Common myeloid progenitor, CD34-positive (primary cell): ENCODE data around the gene UCN2.
"Not testable (repeated sequence)": the region's sequence is repeated elsewhere in the genome, so short reads cannot be mapped to it uniquely, and the experiment has no call there.

Experiments used
- CTCF ChIA-PET: fragments of 350-600 bp; sonication (Branson Sonifier 250); formaldehyde crosslinking; loops from one replicate; lab custom pipeline; 2021; ENCODE audit warnings: antibody characterized with exemption; lab: Charles Lee
- POLR2A ChIA-PET: fragments of 350-600 bp; sonication (Branson Sonifier 250); formaldehyde crosslinking; loops from one replicate; lab custom pipeline; 2021; ENCODE audit warnings: antibody characterized with exemption; lab: Charles Lee
- DNase-seq, 3 donors: peaks; one replicate each; pipeline versions ENCODE4 v3.0.0 to v3.0.0-alpha.2; 2013
- H3K27ac ChIP-seq, 2 experiments: 1 replicate in 1 of 2; 2 replicates in 1 of 2; pipeline ENCODE4 v1.7.0; 2013; ENCODE audit warnings: inconsistent platforms in 2 of 2, low read length in 2 of 2, mild to moderate bottlenecking in 2 of 2, low read depth in 1 of 2, moderate library complexity in 1 of 2; ENCODE audit not compliant: severe bottlenecking in 2 of 2, insufficient read depth in 1 of 2, poor library complexity in 1 of 2
- H3K27me3 ChIP-seq, 5 experiments: replicated peaks in 2 of 5; 1 replicate in 3 of 5; 2 replicates in 2 of 5; pipeline versions ENCODE4 v1.6.1 to v1.7.0; 2013; ENCODE audit warnings: low read length in 4 of 5, mild to moderate bottlenecking in 2 of 5, moderate library complexity in 2 of 5, inconsistent platforms in 1 of 5; ENCODE audit not compliant: insufficient read depth in 5 of 5, control insufficient read depth in 4 of 5
- H3K36me3 ChIP-seq, 4 experiments: 1 replicate in 2 of 4; 2 replicates in 2 of 4; pipeline versions ENCODE4 v1.6.1 to v1.7.0; 2013; ENCODE audit warnings: low read length in 3 of 4, control low read depth in 1 of 4, mild to moderate bottlenecking in 1 of 4; ENCODE audit not compliant: control insufficient read depth in 4 of 4, insufficient read depth in 4 of 4
- H3K4me1 ChIP-seq, 4 experiments: 1 replicate in 3 of 4; 2 replicates in 1 of 4; pipeline versions ENCODE4 v1.6.1 to v1.7.1; 2013; ENCODE audit warnings: low read length in 3 of 4, mild to moderate bottlenecking in 3 of 4, control low read depth in 1 of 4, inconsistent platforms in 1 of 4, moderate library complexity in 1 of 4; ENCODE audit not compliant: control insufficient read depth in 4 of 4, insufficient read depth in 4 of 4; ENCODE audit errors: control extremely low read depth in 1 of 4
- H3K4me3 ChIP-seq, 7 experiments: 1 replicate in 4 of 7; 2 replicates in 3 of 7; pipeline versions ENCODE4 v1.5.1 to v1.7.0; 2013; ENCODE audit warnings: mild to moderate bottlenecking in 7 of 7, low read length in 6 of 7, moderate library complexity in 6 of 7, inconsistent platforms in 2 of 7, low read depth in 2 of 7, control low read depth in 1 of 7; ENCODE audit not compliant: insufficient read depth in 4 of 7, control insufficient read depth in 1 of 7; ENCODE audit errors: extremely low read depth in 1 of 7
- H3K9me3 ChIP-seq, 5 experiments: 1 replicate in 4 of 5; 2 replicates in 1 of 5; pipeline versions ENCODE4 v1.6.1 to v1.7.1; 2013; ENCODE audit warnings: low read length in 4 of 5, mild to moderate bottlenecking in 2 of 5, inconsistent platforms in 1 of 5, low read depth in 1 of 5, moderate library complexity in 1 of 5; ENCODE audit not compliant: control insufficient read depth in 4 of 5, insufficient read depth in 2 of 5; ENCODE audit errors: control extremely low read depth in 1 of 5
- WGBS: methylation state at CpG from one replicate; pipeline ENCODE4 v1.1.5; 2013; ENCODE audit not compliant: insufficient coverage; 5-methylcytosine and 5-hydroxymethylcytosine counted together

Gene UCN2

DNA sequence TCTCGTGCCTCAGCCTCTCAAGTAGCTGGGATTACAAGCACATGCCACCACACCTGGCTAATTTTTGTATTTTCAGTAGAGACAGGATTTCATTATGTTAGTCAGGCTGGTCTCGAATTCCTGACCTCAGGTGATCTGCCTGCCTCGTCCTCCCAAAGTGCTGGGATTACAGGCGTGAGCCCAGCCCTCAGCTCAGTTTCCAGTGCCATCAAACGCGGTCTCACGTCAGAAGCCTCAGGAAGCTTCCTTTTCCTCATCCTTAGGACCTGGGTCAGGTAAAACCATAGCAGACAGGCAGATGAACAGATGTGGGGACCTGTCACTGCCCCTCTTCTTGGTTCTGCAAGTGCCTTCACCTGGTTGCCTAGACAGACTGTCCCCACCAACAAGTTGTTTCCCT, 11.9 kb downstream of the UCN2 start:
- H3K4me3 ChIP-seq, DNase-seq, H3K27me3 ChIP-seq, POLR2A ChIA-PET, H3K9me3 ChIP-seq, H3K27ac ChIP-seq: not testable (repeated sequence)
- CTCF ChIA-PET: interaction anchor here (1.6 to 7.7 kb wide), 3 partner anchors 12 to 151 kb away, joined by 3 to 48 read pairs (median 5); no protein-coding TSS in a partner anchor
- peaks cover 0 to 10% (median 3%) of the 10 kb centered on the region in 4 experiments for H3K36me3 ChIP-seq
- peaks cover 0 to 41% (median 26%) of the 10 kb centered on the region in 4 experiments for H3K4me1 ChIP-seq
- WGBS: 96% methylated on average over 6 of the region's 7 CpGs

DNA sequence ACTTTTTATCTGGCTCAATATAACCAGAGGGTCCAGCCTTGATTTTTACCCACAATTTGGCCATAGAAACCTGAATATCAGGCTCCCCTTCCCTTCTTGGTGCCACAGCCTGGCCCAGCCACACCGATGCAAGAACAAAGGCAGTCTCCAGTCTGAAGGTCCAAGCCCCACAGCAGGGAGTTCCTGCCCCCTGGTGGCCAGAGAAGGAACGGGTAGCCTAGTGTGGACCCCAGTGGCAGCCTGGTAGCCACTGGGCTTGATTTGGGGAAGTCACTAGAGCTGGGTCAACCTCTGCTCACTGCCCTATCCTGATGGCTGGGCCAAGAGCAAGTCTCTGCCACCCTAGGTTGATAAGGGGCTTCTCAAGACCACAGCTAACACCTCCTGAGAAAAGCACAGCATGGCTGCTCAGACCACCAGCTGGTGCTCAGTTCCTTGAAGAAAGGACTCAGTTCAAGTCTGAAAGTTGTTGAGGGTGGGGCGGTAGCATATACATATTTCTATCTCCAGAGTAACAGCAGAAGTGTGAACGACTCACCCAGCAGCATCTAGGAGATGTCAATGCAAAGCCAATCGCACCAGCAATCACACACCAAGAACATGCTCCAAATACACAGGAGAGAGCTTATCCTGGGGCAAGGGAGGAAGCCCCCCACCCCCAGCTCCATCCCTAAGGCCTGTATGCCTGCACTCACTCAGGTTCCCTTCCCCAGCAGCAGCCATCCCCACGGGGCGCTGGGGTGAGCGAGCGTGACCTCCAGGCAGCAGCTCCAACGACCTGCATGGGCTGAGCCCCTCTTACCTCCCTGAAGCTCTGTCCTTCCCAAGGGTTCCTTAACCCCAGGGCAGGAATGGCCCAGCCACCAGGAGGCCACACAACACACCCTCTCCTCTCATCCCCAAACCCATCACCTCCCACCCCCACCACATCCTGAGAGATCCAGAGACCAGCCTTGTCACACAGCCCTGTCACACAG, 14.6 kb downstream of the UCN2 start:
- WGBS: 80% methylated on average over 5 of the region's 10 CpGs

DNA sequence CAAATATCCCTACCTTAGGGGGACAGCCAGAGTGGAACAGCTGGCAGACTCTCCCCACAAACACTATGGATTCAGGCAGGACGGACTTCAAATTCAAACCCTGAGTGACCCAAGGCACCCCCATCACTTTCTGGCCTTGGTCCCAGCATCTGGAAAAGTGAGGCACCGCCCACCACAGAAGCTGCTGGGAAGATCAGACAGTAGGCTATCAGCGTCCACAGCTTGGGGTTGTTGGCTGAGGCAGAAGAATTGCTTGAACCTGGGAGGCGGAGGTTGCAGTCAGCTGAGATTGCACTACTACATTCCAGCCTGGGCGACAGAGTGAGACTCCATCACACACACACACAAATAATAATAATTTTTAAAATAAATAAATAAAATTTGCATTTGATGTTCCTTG, 15.5 kb downstream of the UCN2 start:
- no peak for DNase-seq
- Histone ChIP-seq H3K27ac (no peak overlapping the region), H3K9me3 (no peaks in the 10 kb centered on the region), H3K4me1 (peaks cover 0 to 24% (median 17%) of the 10 kb centered on the region in 4 experiments), H3K27me3 (no peaks in the 10 kb centered on the region), H3K4me3 (no peak overlapping the region), H3K36me3 (peaks cover 0 to 22% (median 4%) of the 10 kb centered on the region in 4 experiments)
- 100% methylated on average over 1 of the region's 5 CpGs for WGBS
- POLR2A ChIA-PET: no interaction called here
- CTCF ChIA-PET: interaction anchor here (0.7 to 7.7 kb wide), 12 partner anchors 8 to 271 kb away, joined by 3 to 48 read pairs (median 5); partner anchors contain the start of genes PFKFB4 and UCN2

More for the DNA sequence above, 14.6 kb downstream of the UCN2 start:
- Histone ChIP-seq H3K4me3 (no peak overlapping the region), H3K36me3 (peaks cover 0 to 19% (median 4%) of the 10 kb centered on the region in 4 experiments), H3K27ac (no peak overlapping the region), H3K9me3 (no peaks in the 10 kb centered on the region), H3K4me1 (peaks cover 0 to 24% (median 18%) of the 10 kb centered on the region in 4 experiments), H3K27me3 (no peaks in the 10 kb centered on the region)
- peak; percentile 73 to 87 (median 82) for DNase-seq
- CTCF ChIA-PET: interaction anchor here (0.7 to 7.7 kb wide), 23 partner anchors 9 to 278 kb away, joined by 3 to 48 read pairs (median 5); partner anchors contain the start of genes CCDC51, PFKFB4, TMA7 and UCN2
- POLR2A ChIA-PET: no interaction called here

DNA sequence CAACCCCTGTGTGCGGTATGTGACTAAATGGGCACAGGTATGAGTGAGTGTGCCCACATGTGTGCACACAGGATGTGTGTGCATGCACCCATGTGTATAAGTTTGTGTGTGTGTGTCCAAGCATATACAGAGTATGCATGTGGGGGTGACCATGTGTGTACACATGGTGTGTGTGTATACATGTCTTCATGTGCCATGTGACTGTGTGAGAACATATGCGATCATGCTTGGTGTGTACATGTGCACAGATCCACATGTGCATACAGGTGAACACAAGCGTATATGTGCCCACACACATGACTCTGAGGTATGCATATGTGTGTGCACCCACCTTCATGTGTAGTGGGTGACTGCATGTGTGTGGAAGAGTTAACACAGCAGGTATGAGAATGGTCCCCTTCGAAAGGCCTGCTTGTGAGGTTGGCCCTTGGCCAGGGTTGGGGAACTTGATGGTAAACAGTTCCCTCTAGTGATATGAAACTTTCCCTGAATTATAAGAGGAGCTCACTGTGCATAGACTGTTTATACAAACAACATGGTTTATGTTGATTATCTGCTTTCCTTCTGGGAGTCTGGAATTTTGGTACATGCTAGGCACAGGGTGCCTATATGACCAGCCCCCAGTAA, 17.3 kb downstream of the UCN2 start:
- DNase-seq: no peak
- ChIA-PET POLR2A (no interaction called here), CTCF (no interaction called here)
- Histone ChIP-seq H3K27ac (no peak overlapping the region), H3K27me3 (no peaks in the 10 kb centered on the region), H3K4me1 (peaks cover 0 to 23% (median 9%) of the 10 kb centered on the region in 4 experiments), H3K9me3 (no peaks in the 10 kb centered on the region), H3K4me3 (no peak overlapping the region), H3K36me3 (peaks cover 0 to 22% (median 4%) of the 10 kb centered on the region in 4 experiments)
- 96% methylated on average over 4 of the region's 4 CpGs for WGBS

DNA sequence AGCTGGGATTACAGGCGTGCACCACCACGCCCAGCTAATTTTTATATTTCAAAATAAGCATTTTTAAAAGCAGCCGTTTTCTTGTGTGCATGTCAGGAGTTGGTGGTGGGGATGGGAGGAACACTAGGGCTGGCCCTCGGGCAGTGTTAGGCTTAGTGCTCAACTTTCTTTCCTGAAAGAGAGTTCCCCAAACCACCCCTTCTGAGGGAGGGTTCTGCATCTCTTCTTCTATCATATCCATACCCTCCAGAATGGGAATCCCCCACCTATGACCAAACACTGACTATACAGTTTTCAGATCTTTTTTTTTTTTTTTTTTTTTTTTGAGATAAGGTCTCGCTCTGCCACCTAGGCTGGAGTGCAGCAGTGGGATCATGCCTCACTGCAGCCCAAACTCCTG, 19.4 kb downstream of the UCN2 start:
- no peak for DNase-seq
- POLR2A ChIA-PET: interaction anchor here (0.6 kb wide), 1 partner anchor 292 kb away, joined by 4 read pairs; no protein-coding TSS in a partner anchor
- Histone ChIP-seq H3K4me3 (no peak overlapping the region), H3K36me3 (peaks cover 0 to 23% (median 7%) of the 10 kb centered on the region in 4 experiments), H3K27me3 (no peaks in the 10 kb centered on the region), H3K27ac (no peak overlapping the region), H3K9me3 (no peaks in the 10 kb centered on the region), H3K4me1 (peaks cover 0 to 12% (median 9%) of the 10 kb centered on the region in 4 experiments)
- CTCF ChIA-PET: interaction anchor here (1.2 to 8.8 kb wide), 4 partner anchors 7 to 37 kb away, joined by 4 to 48 read pairs (median 6); no protein-coding TSS in a partner anchor
- no CpG with 5 or more reads among the region's 5 CpGs for WGBS

DNA sequence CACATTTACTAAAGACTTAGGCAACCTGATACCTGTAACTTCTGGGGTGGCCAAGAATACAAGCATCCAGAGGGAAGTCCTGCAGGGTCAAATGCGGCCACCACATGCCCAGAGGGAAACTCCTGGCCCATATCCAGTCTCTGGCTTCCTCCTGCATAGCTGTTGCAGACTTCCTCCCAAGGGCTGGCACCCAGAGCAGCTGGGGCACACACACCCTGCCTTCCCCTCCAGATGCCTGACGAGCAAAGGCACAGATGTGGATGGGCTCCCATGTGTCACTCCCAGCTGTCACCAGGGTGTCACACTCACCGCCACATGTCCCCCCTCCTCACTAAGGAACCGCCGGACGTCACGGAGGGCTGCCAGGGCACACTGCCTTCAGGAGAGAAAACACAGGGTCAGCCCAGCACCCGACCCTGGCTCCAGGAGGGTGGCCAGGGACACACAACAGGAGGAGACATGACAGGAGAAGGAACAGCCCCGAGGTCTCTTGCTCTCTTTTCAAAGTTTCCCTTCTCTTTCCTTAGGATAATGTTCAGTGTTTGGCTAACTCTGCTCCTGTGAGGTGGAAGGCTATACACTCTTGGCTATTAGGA, 20.2 kb downstream of the UCN2 start:
- CTCF ChIA-PET: interaction anchor here (0.6 to 8.8 kb wide), 4 partner anchors 8 to 43 kb away, joined by 3 to 48 read pairs (median 5); no protein-coding TSS in a partner anchor

More for the DNA sequence above, 20.2 kb downstream of the UCN2 start:
- POLR2A ChIA-PET: interaction anchor here (0.6 to 1.0 kb wide), 2 partner anchors 14 to 94 kb away, joined by 3 to 4 read pairs; no protein-coding TSS in a partner anchor
- Histone ChIP-seq H3K4me1 (peaks cover 0 to 11% (median 9%) of the 10 kb centered on the region in 4 experiments), H3K9me3 (no peaks in the 10 kb centered on the region), H3K4me3 (no peak overlapping the region), H3K36me3 (peaks cover 0 to 29% (median 8%) of the 10 kb centered on the region in 4 experiments), H3K27ac (no peak overlapping the region), H3K27me3 (no peaks in the 10 kb centered on the region)
- DNase-seq: peak in 2 of 3 donors; percentile 71 to 72
- 37% methylated on average over 6 of the region's 9 CpGs for WGBS
